Activated CD8-positive, alpha-beta memory T cell treated with anti-CD3 and anti-CD28 coated beads for 4 hours (primary cell): ENCODE results near the gene GNAI2.
A peak's percentile ranks its signal among the peaks of the same experiment; 100 is the strongest.

Source experiments
- DNase-seq, 2 donors: peaks; one replicate each; pipeline ENCODE4 v3.0.0-alpha.2; 2020; ENCODE audit warnings: low read depth in 2 of 2

The GNAI2 gene

GRCh38 chr3:50297896-50298725, 62.1 kb downstream of the GNAI2 start:
- no peak for DNase-seq

- peak; percentile 99 for DNase-seq
These were observed 63.0 kb downstream of the GNAI2 start, which contains the start of the genes HYAL3 and NAA80 for GRCh38 chr3:50298836-50299637. TSS of gene HYAL3 (minus strand) at chr3:50299405. CDS start at chr3:50295602, 3,803 bp downstream. TSS of gene NAA80 (minus strand) at chr3:50299405. CDS start at chr3:50297463, 1,942 bp downstream.

GRCh38 chr3:50299638-50299928, 63.6 kb downstream of the GNAI2 start:
- DNase-seq, result no peak

GRCh38 chr3:50299929-50300680, 64.1 kb downstream of the GNAI2 start:
- DNase-seq, result no peak

- no peak for DNase-seq
These were observed 64.8 kb downstream of the GNAI2 start for GRCh38 chr3:50300681-50301254.

- no peak for DNase-seq
These were observed 66.3 kb downstream of the GNAI2 start for GRCh38 chr3:50302095-50303012.

GRCh38 chr3:50303013-50303815, 67.2 kb downstream of the GNAI2 start, which contains the start of gene HYAL1:
TSS of gene HYAL1 (minus strand) at chr3:50303574. CDS start at chr3:50302956, 618 bp downstream.
- DNase-seq, result no peak

GRCh38 chr3:50304601-50305000, 68.6 kb downstream of the GNAI2 start:
- no peak for DNase-seq
